GM19351 (cell line): ENCODE data around the gene FAM111A.
A peak's percentile ranks its signal among the peaks of the same experiment; 100 is the strongest.

Experiments used
- ATAC-seq: cut with Tn5 transposase; IDR thresholded peaks from one replicate; pipeline ENCODE4 v1.9.1; 2021; ENCODE audit warnings: mild to moderate bottlenecking, moderate library complexity; ENCODE audit not compliant: unreplicated experiment

The FAM111A gene

GRCh38 chr11:59198726-59199125, 56.1 kb downstream of the FAM111A start:
- ATAC-seq: no peak

DNA sequence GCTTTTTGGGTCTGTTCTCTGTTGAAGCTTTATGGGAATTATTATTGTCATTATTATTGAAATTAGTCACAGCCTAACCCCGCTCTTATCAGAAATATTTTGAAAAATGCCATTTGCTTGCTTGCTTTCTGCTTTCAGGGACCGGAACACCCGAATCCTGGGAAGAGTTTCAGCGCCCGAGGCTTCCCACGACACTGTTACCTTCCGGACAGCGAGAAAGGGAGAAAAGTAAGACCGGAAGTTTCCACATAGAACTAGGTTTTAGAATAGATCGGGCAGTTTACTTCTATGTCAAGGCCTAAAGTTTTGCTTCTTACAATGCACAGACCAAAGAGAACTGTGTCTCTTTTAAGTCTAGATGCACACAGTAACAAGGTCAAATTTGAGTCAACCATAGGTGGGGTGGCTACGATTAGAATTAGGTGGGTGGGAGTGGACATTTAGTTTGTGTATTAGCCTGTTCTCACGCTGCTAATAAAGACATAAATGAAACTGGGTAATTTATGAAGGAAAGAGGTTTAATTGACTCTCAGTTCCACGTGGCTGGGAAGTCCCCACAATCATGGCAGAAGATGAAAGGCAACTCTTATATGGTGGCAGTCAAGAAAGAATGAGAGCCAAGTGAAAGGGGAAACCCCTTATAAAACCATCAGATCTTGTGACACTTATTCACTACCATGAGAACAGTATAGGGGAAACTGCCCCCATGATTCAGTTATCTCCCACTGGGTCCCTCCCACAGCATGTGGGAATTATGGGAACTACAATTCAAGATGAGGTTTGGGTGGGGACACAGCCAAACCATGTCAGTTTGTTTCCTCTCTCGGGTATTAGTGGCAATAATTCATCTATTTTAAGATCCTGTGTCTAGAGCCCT, 57.1 kb downstream of the FAM111A start:
- ATAC-seq: peak; percentile 58

- ATAC-seq: peak; percentile 49
Observed at GRCh38 chr11:59200423-59200746, 57.7 kb downstream of the FAM111A start.

- no peak for ATAC-seq
Observed at GRCh38 chr11:59201353-59201752, 58.7 kb downstream of the FAM111A start.
